PC-9 (cell line): ENCODE measurements around the gene EXOC8. TPM values are rescaled to one million over a fixed set of nuclear protein-coding genes. Genes with fewer than 3 reads are reported as not detected.

Experiments
- BruUV-seq: library from RNA; stranded (reverse); fragments of 400-500 nt; replicated peaks from 2 replicates; lab custom pipeline; 2021; lab: Mats Ljungman, UMichigan
- CTCF ChIA-PET: fragments of 300-600 bp; sonication (Branson Sonifier 250); formaldehyde crosslinking; loops from one replicate; lab custom pipeline; 2022; ENCODE audit warnings: antibody characterized with exemption; lab: Charles Lee
- POLR2A ChIA-PET: fragments of 300-600 bp; sonication (Branson Sonifier 250); formaldehyde crosslinking; loops from one replicate; lab custom pipeline; 2022; ENCODE audit warnings: antibody characterized with exemption; ENCODE audit not compliant: unreplicated experiment; lab: Charles Lee
- DNase-seq, 2 experiments: peaks; one replicate each; pipeline versions ENCODE4 v3.0.0 to v3.0.0-alpha.2; 2015 to 2022; ENCODE audit warnings: mixed read lengths in 1 of 2
- H2AFZ ChIP-seq: fragments of 200-600 bp; sonication (generic); 2 replicates; pipeline ENCODE4 v1.8.1; 2017; ENCODE audit warnings: antibody characterized with exemption
- H3F3A ChIP-seq: fragments of 200-600 bp; sonication (generic); 2 replicates; pipeline ENCODE4 v1.8.1; 2017; ENCODE audit warnings: antibody characterized with exemption, mild to moderate bottlenecking, low read depth; ENCODE audit not compliant: insufficient read depth
- H3K27ac ChIP-seq: fragments of 200-600 bp; sonication (generic); 2 replicates; pipeline ENCODE4 v1.6.1; 2016; ENCODE audit warnings: mixed run types
- H3K27me3 ChIP-seq: fragments of 200-600 bp; sonication (generic); 2 replicates; pipeline ENCODE4 v1.6.1; 2016; ENCODE audit warnings: low read depth, mixed run types; ENCODE audit not compliant: insufficient read depth
- H3K36me3 ChIP-seq: fragments of 200-600 bp; sonication (generic); 2 replicates; pipeline ENCODE4 v1.6.1; 2016; ENCODE audit warnings: low read depth, mixed run types
- H3K4me1 ChIP-seq: fragments of 200-600 bp; sonication (generic); replicated peaks from 2 replicates; pipeline ENCODE4 v1.6.1; 2016; ENCODE audit warnings: mixed run types; ENCODE audit not compliant: insufficient read depth
- H3K4me2 ChIP-seq: fragments of 200-600 bp; sonication (generic); 2 replicates; pipeline ENCODE4 v1.6.1; 2017; ENCODE audit warnings: mixed run types
- H3K4me3 ChIP-seq: fragments of 200-600 bp; sonication (generic); 2 replicates; pipeline ENCODE4 v1.6.1; 2016; ENCODE audit warnings: mixed run types
- H3K79me2 ChIP-seq: fragments of 200-600 bp; sonication (generic); 2 replicates; pipeline ENCODE4 v1.6.1; 2017; ENCODE audit warnings: low read depth, mixed run types
- H3K9me2 ChIP-seq: fragments of 200-600 bp; sonication (generic); 2 replicates; pipeline ENCODE4 v1.8.1; 2017; ENCODE audit warnings: mild to moderate bottlenecking; ENCODE audit not compliant: insufficient read depth
- H3K9me3 ChIP-seq: fragments of 200-600 bp; sonication (generic); 2 replicates; pipeline ENCODE4 v1.8.1; 2016; ENCODE audit warnings: low read depth; ENCODE audit not compliant: insufficient read depth
- H4K20me1 ChIP-seq: fragments of 200-600 bp; sonication (generic); 2 replicates; pipeline ENCODE4 v1.8.1; 2017; ENCODE audit not compliant: insufficient read depth
- CTCF ChIP-seq: fragments of 200-600 bp; sonication (generic); conservative IDR thresholded peaks from 2 replicates; pipeline ENCODE4 v1.6.1; 2017; ENCODE audit warnings: mixed run types, antibody characterized with exemption, mild to moderate bottlenecking, moderate library complexity
- EZH2 ChIP-seq: fragments of 200-600 bp; sonication (generic); IDR thresholded peaks from 2 replicates; pipeline ENCODE4 v1.8.0; 2017; ENCODE audit warnings: antibody characterized with exemption, low read depth
- intact Hi-C: fragments of 100-400 bp; cut with micrococcal nuclease; formaldehyde crosslinking; loops from one replicate; pipeline ENCODE4 v1.10.0; 2022; ENCODE audit not compliant: unreplicated experiment
- total RNA-seq: library from RNA; stranded (reverse); gene quantifications from 2 replicates; pipeline ENCODE4 v1.2.3, GENCODE V29; 2021

EXOC8 gene
- total RNA-seq, 1 experiment from 2014 or later = 12.1 TPM

GRCh38 chr1:231317306-231318014 is 20.2 kb downstream of the EXOC8 start:
- Histone ChIP-seq H3K27ac (no peak overlapping the region), H2AFZ (no peak overlapping the region), H3K4me3 (no peak overlapping the region), H3K36me3 (no peaks in the 10 kb centered on the region), H3K9me3 (no peaks in the 10 kb centered on the region), H3F3A (no peaks in the 10 kb centered on the region), H3K27me3 (no peaks in the 10 kb centered on the region), H3K9me2 (no peaks in the 10 kb centered on the region), H3K4me1 (no peaks in the 10 kb centered on the region), H3K4me2 (no peak overlapping the region), H4K20me1 (no peaks in the 10 kb centered on the region), H3K79me2 (no peaks in the 10 kb centered on the region)
- intact Hi-C loops = no loop called here
- DNase-seq = no peak
- CTCF ChIA-PET = no interaction called here
- TF ChIP-seq CTCF (no peak), EZH2 (no peak)
- no TSS peak for BruUV-seq
- POLR2A ChIA-PET = no interaction called here

- Histone ChIP-seq H2AFZ (no peak overlapping the region), H3K9me2 (no peaks in the 10 kb centered on the region), H3K4me3 (no peak overlapping the region), H3K27me3 (no peaks in the 10 kb centered on the region), H3K27ac (no peak overlapping the region), H3K36me3 (no peaks in the 10 kb centered on the region), H3F3A (no peaks in the 10 kb centered on the region), H3K79me2 (no peaks in the 10 kb centered on the region), H3K9me3 (no peaks in the 10 kb centered on the region), H3K4me2 (no peak overlapping the region), H4K20me1 (no peaks in the 10 kb centered on the region), H3K4me1 (no peaks in the 10 kb centered on the region)
- intact Hi-C loops = no loop called here
- TF ChIP-seq EZH2 (no peak), CTCF (peak; percentile 52; the same call in 1 of the 2 replicates)
- no TSS peak for BruUV-seq
- DNase-seq = peak in 1 of 2 experiments; percentile 11
- ChIA-PET POLR2A (no interaction called here), CTCF (interaction anchor here (0.7 kb wide), 1 partner anchor 18 kb away, joined by 10 read pairs; no protein-coding TSS in a partner anchor)
Observed at GRCh38 chr1:231315887-231316286, 21.8 kb downstream of the EXOC8 start.

DNA sequence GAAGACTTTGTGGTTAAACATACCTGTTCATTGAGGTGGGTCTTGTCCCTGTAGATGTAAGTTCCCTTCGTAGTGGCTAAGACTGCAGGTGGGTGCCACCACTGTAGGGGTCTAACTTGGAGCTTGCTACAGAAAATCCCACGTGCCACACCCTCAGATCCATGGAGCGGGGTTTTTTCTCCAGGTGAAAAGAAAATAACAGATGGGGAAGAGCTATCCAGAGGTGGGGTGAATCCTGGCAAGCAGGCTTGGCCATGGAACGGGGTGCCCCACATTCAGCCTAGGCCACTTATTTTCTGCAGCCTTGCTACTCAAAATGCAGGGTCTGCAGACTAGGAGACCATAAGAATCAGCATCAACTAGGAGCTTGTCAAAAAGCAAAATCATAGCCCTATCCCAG is 24.0 kb downstream of the EXOC8 start:
- intact Hi-C loops = no loop called here
- POLR2A ChIA-PET = no interaction called here

More for the DNA sequence above, 24.0 kb downstream of the EXOC8 start:
- Histone ChIP-seq H3K9me2 (no peaks in the 10 kb centered on the region), H3K36me3 (no peaks in the 10 kb centered on the region), H2AFZ (no peak overlapping the region), H3K27me3 (no peaks in the 10 kb centered on the region), H3K4me2 (no peak overlapping the region), H4K20me1 (no peaks in the 10 kb centered on the region), H3K4me3 (no peak overlapping the region), H3F3A (no peaks in the 10 kb centered on the region), H3K4me1 (no peaks in the 10 kb centered on the region), H3K9me3 (no peaks in the 10 kb centered on the region), H3K79me2 (no peaks in the 10 kb centered on the region), H3K27ac (no peak overlapping the region)
- no peak for DNase-seq
- no TSS peak for BruUV-seq
- no peak for TF ChIP-seq EZH2
- TF ChIP-seq CTCF = no peak
- CTCF ChIA-PET = interaction anchor here (0.6 kb wide), 1 partner anchor 1754 kb away, joined by 3 read pairs; no protein-coding TSS in a partner anchor
